HEK293 (cell line): ENCODE measurements around the gene AQP10.

ENCODE experiments used
- CTCF ChIA-PET: fragments of 350-600 bp; formaldehyde crosslinking; extraction: SDS; loops from one replicate; lab custom pipeline; 2021; ENCODE audit warnings: antibody characterized with exemption; lab: Yijun Ruan, JAX
- POLR2A ChIA-PET: fragments of 300-600 bp; formaldehyde crosslinking; extraction: SDS; loops from one replicate; lab custom pipeline; 2020; ENCODE audit warnings: antibody characterized with exemption, inconsistent platforms; lab: Yijun Ruan, JAX
- H3K27ac ChIP-seq: fragments of 200-500 bp; sonication (Bioruptor generic); 2 replicates; pipeline ENCODE4 v1.5.1; 2014; ENCODE audit warnings: low read depth, low read length, control low read depth, inconsistent platforms; ENCODE audit errors: extremely low read depth
- H3K36me3 ChIP-seq, 2 experiments: fragments of 200-500 bp in 1 of 2; sonication (Bioruptor generic) in 1 of 2; 1 replicate in 1 of 2; 2 replicates in 1 of 2; pipeline ENCODE4 v1.5.1; 2014 to 2017; ENCODE audit warnings: inconsistent platforms in 2 of 2, low read length in 2 of 2; ENCODE audit not compliant: control insufficient read depth in 2 of 2, insufficient read depth in 1 of 2
- H3K4me1 ChIP-seq: fragments of 200-500 bp; sonication (Bioruptor generic); 2 replicates; pipeline ENCODE4 v1.5.1; 2014; ENCODE audit warnings: mild to moderate bottlenecking, low read length, inconsistent platforms; ENCODE audit not compliant: control insufficient read depth, insufficient read depth
- H3K4me3 ChIP-seq: 2 replicates; pipeline ENCODE4 v1.5.1; 2011; ENCODE audit warnings: low read depth, mild to moderate bottlenecking, control low read depth, low read length, moderate library complexity
- H3K9me3 ChIP-seq: fragments of 200-500 bp; sonication (Bioruptor generic); 2 replicates; pipeline ENCODE4 v1.5.1; 2014; ENCODE audit warnings: low read depth, low read length, inconsistent platforms; ENCODE audit not compliant: control insufficient read depth, insufficient read depth
- BCL11A ChIP-seq: fragments of 450-650 bp; formaldehyde crosslinking; IDR thresholded peaks from 2 replicates; pipeline ENCODE4 v1.5.1; 2016; ENCODE audit warnings: low read depth, missing biosample characterization, missing genetic modification characterization
- CTCF ChIP-seq: fragments of 450-650 bp; formaldehyde crosslinking; IDR thresholded peaks from 2 replicates; pipeline ENCODE4 v1.5.1; 2016; ENCODE audit warnings: missing biosample characterization, missing genetic modification characterization
- GLIS1 ChIP-seq: fragments of 450-650 bp; formaldehyde crosslinking; IDR thresholded peaks from 2 replicates; pipeline ENCODE4 v1.5.1; 2016; ENCODE audit warnings: missing biosample characterization, missing genetic modification characterization
- GLIS2 ChIP-seq: fragments of 450-650 bp; formaldehyde crosslinking; IDR thresholded peaks from 2 replicates; pipeline ENCODE4 v1.5.1; 2016; ENCODE audit warnings: missing biosample characterization, missing genetic modification characterization
- IKZF3 ChIP-seq: fragments of 450-650 bp; IDR thresholded peaks from 2 replicates; pipeline ENCODE4 v1.5.0; 2018; ENCODE audit warnings: missing biosample characterization, mild to moderate bottlenecking, missing genetic modification characterization, moderate library complexity
- MEIS1 ChIP-seq: sonication (generic); formaldehyde crosslinking; IDR thresholded peaks from 2 replicates; pipeline ENCODE4 v1.8.1; 2022; ENCODE audit warnings: missing genetic modification reagents, mild to moderate bottlenecking, borderline replicate concordance
- SCRT1 ChIP-seq: fragments of 450-650 bp; formaldehyde crosslinking; IDR thresholded peaks from 2 replicates; pipeline ENCODE4 v1.5.1; 2016; ENCODE audit warnings: missing biosample characterization, missing genetic modification characterization, borderline replicate concordance
- SP7 ChIP-seq: fragments of 450-650 bp; formaldehyde crosslinking; IDR thresholded peaks from 2 replicates; pipeline ENCODE4 v1.5.1; 2016; ENCODE audit warnings: missing biosample characterization, missing genetic modification characterization
- WT1 ChIP-seq: fragments of 450-650 bp; formaldehyde crosslinking; IDR thresholded peaks from 2 replicates; pipeline ENCODE4 v1.5.1; 2016; ENCODE audit warnings: missing biosample characterization, missing genetic modification characterization
- ZBTB17 ChIP-seq: fragments of 450-650 bp; formaldehyde crosslinking; IDR thresholded peaks from 2 replicates; pipeline ENCODE4 v1.5.1; 2016; ENCODE audit warnings: missing biosample characterization, missing genetic modification characterization
- ZBTB21 ChIP-seq: fragments of 450-650 bp; formaldehyde crosslinking; IDR thresholded peaks from 2 replicates; pipeline ENCODE4 v1.5.1; 2017; ENCODE audit warnings: missing biosample characterization, missing genetic modification characterization
- ZEB2 ChIP-seq: fragments of 450-650 bp; formaldehyde crosslinking; IDR thresholded peaks from 2 replicates; pipeline ENCODE4 v1.5.1; 2016; ENCODE audit warnings: missing biosample characterization, missing genetic modification characterization
- ZNF10 ChIP-seq: fragments of 450-650 bp; formaldehyde crosslinking; IDR thresholded peaks from 2 replicates; pipeline ENCODE4 v1.5.1; 2017; ENCODE audit warnings: missing biosample characterization, missing genetic modification characterization
- ZNF132 ChIP-seq: fragments of 450-650 bp; formaldehyde crosslinking; IDR thresholded peaks from 2 replicates; pipeline ENCODE4 v1.5.1; 2017; ENCODE audit warnings: missing biosample characterization, missing genetic modification characterization, borderline replicate concordance
- ZNF146 ChIP-seq: fragments of 450-650 bp; formaldehyde crosslinking; IDR thresholded peaks from 2 replicates; pipeline ENCODE4 v1.5.1; 2016; ENCODE audit warnings: missing biosample characterization, missing genetic modification characterization
- ZNF2 ChIP-seq: fragments of 450-650 bp; formaldehyde crosslinking; IDR thresholded peaks from 2 replicates; pipeline ENCODE4 v1.5.1; 2016; ENCODE audit warnings: missing biosample characterization, missing genetic modification characterization
- ZNF202 ChIP-seq: fragments of 450-650 bp; formaldehyde crosslinking; IDR thresholded peaks from 2 replicates; pipeline ENCODE4 v1.5.1; 2016; ENCODE audit warnings: missing biosample characterization, missing genetic modification characterization, borderline replicate concordance
- ZNF341 ChIP-seq: fragments of 450-650 bp; formaldehyde crosslinking; IDR thresholded peaks from 2 replicates; pipeline ENCODE4; 2016; ENCODE audit warnings: low read depth, missing biosample characterization, missing genetic modification characterization
- ZNF366 ChIP-seq: fragments of 450-650 bp; formaldehyde crosslinking; conservative IDR thresholded peaks from 2 replicates; pipeline ENCODE4 v1.5.1; 2016; ENCODE audit warnings: missing biosample characterization, missing genetic modification characterization
- ZNF530 ChIP-seq: fragments of 450-650 bp; formaldehyde crosslinking; IDR thresholded peaks from 2 replicates; pipeline ENCODE4 v1.5.1; 2016; ENCODE audit warnings: low read depth, missing biosample characterization, missing genetic modification characterization
- ZNF600 ChIP-seq: fragments of 450-650 bp; formaldehyde crosslinking; IDR thresholded peaks from 2 replicates; pipeline ENCODE4 v1.5.1; 2016; ENCODE audit warnings: missing biosample characterization, missing genetic modification characterization
- ZSCAN30 ChIP-seq: fragments of 450-650 bp; IDR thresholded peaks from 2 replicates; pipeline ENCODE4 v1.5.1; 2018; ENCODE audit warnings: missing biosample characterization, mild to moderate bottlenecking, missing genetic modification characterization, moderate library complexity
- TF ChIP-seq, protein P1 (sequence below): fragments of 450-650 bp; formaldehyde crosslinking; IDR thresholded peaks from 2 replicates; pipeline ENCODE4 v1.5.1; 2016; ENCODE audit warnings: missing biosample characterization, missing genetic modification characterization, low read depth
- TF ChIP-seq, protein P2 (sequence below): fragments of 450-650 bp; formaldehyde crosslinking; IDR thresholded peaks from 2 replicates; pipeline ENCODE4 v1.5.1; 2016; ENCODE audit warnings: missing biosample characterization, missing genetic modification characterization

The AQP10 gene

DNA sequence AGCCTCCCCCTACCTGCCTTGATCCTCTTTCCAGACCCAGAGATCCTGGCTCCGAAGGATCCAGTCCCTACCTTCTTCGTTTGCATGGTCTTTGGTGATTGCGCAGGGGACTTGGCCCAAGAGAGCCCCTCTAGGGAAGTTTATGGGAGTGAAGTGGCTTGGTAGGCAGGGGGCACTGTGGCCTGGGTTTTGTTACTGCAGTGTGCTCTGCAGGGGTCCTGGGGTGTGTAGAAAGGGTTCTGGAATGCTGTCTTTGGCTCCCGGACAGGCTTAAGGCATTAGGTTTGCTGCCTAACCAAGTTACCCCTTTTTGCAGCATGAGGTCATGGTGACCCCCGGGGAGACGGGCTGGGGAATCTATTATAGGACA lies 8.2 kb downstream of the AQP10 start (continued):
- peak; percentile 51; the same call in 1 of the 2 replicates for TF ChIP-seq CTCF (tag by site-specific recombination)
- no peak for TF ChIP-seq BCL11A (tag by site-specific recombination)
- no peak for TF ChIP-seq MEIS1 (CRISPR knock-in tag)
- TF ChIP-seq SCRT1 (tag by site-specific recombination), result no peak
- TF ChIP-seq ZNF530 (tag by site-specific recombination), result no peak
- TF ChIP-seq ZNF2 (tag by site-specific recombination), result no peak
- TF ChIP-seq ZNF132 (tag by site-specific recombination), result no peak
- TF ChIP-seq ZBTB21, result no peak
- TF ChIP-seq, protein P1, sequence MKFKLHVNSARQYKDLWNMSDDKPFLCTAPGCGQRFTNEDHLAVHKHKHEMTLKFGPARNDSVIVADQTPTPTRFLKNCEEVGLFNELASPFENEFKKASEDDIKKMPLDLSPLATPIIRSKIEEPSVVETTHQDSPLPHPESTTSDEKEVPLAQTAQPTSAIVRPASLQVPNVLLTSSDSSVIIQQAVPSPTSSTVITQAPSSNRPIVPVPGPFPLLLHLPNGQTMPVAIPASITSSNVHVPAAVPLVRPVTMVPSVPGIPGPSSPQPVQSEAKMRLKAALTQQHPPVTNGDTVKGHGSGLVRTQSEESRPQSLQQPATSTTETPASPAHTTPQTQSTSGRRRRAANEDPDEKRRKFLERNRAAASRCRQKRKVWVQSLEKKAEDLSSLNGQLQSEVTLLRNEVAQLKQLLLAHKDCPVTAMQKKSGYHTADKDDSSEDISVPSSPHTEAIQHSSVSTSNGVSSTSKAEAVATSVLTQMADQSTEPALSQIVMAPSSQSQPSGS (tag by site-specific recombination), result no peak
- TF ChIP-seq ZSCAN30 (tag by site-specific recombination), result no peak
- no peak for TF ChIP-seq ZEB2

- ChIA-PET CTCF (interaction anchor here (0.6 to 2.2 kb wide), 11 partner anchors 8 to 217 kb away, joined by 3 to 8 read pairs (median 4); no protein-coding TSS in a partner anchor), POLR2A (interaction anchor here (0.7 kb wide), 1 partner anchor 409 kb away, joined by 3 read pairs; no protein-coding TSS in a partner anchor)
- Histone ChIP-seq H3K36me3 (peaks cover 11 to 56% of the 10 kb centered on the region in 2 experiments), H3K4me1 (peaks cover 12% of the 10 kb centered on the region), H3K27ac (no peak overlapping the region), H3K4me3 (no peak overlapping the region), H3K9me3 (no peaks in the 10 kb centered on the region)
- no peak for TF ChIP-seq ZNF146 (tag by site-specific recombination)
- TF ChIP-seq WT1 (tag by site-specific recombination), result peak; percentile 13; the same call in 1 of the 2 replicates
- TF ChIP-seq SCRT1 (tag by site-specific recombination), result no peak
- TF ChIP-seq IKZF3 (tag by site-specific recombination), result 0 out of 2 replicates have a peak, but pooled peaks have one; percentile 9
- 0 out of 2 replicates have a peak, but pooled peaks have one; percentile 16 for TF ChIP-seq ZNF600 (tag by site-specific recombination)
- 0 out of 2 replicates have a peak, but pooled peaks have one; percentile 41 for TF ChIP-seq ZBTB17 (tag by site-specific recombination)
- TF ChIP-seq, protein P1 (tag by site-specific recombination), result peak; percentile 93
- TF ChIP-seq ZNF10 (tag by site-specific recombination), result peak; percentile 90
- TF ChIP-seq, protein P2, sequence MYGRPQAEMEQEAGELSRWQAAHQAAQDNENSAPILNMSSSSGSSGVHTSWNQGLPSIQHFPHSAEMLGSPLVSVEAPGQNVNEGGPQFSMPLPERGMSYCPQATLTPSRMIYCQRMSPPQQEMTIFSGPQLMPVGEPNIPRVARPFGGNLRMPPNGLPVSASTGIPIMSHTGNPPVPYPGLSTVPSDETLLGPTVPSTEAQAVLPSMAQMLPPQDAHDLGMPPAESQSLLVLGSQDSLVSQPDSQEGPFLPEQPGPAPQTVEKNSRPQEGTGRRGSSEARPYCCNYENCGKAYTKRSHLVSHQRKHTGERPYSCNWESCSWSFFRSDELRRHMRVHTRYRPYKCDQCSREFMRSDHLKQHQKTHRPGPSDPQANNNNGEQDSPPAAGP, result peak; percentile 17; the same call in 1 of the 2 replicates
- no peak for TF ChIP-seq GLIS2 (tag by site-specific recombination)
- peak; percentile 80 for TF ChIP-seq GLIS1
- TF ChIP-seq ZNF366 (tag by site-specific recombination), result peak; percentile 48; the same call in 1 of the 2 replicates
- TF ChIP-seq ZNF202, result no peak
- TF ChIP-seq SP7 (tag by site-specific recombination), result 0 out of 2 replicates have a peak, but pooled peaks have one; percentile 4
- TF ChIP-seq ZNF341 (tag by site-specific recombination), result peak; percentile 71
Measured at GRCh38 chr1:154329551-154330131, 8.7 kb downstream of the AQP10 start.
